SIG-M5 (cell line): ENCODE results near the gene CEACAM18.

ENCODE experiments used
- DNase-seq: peaks from one replicate; lab custom pipeline; 2025; lab: John Stamatoyannopoulos, UW

CEACAM18 gene

DNA sequence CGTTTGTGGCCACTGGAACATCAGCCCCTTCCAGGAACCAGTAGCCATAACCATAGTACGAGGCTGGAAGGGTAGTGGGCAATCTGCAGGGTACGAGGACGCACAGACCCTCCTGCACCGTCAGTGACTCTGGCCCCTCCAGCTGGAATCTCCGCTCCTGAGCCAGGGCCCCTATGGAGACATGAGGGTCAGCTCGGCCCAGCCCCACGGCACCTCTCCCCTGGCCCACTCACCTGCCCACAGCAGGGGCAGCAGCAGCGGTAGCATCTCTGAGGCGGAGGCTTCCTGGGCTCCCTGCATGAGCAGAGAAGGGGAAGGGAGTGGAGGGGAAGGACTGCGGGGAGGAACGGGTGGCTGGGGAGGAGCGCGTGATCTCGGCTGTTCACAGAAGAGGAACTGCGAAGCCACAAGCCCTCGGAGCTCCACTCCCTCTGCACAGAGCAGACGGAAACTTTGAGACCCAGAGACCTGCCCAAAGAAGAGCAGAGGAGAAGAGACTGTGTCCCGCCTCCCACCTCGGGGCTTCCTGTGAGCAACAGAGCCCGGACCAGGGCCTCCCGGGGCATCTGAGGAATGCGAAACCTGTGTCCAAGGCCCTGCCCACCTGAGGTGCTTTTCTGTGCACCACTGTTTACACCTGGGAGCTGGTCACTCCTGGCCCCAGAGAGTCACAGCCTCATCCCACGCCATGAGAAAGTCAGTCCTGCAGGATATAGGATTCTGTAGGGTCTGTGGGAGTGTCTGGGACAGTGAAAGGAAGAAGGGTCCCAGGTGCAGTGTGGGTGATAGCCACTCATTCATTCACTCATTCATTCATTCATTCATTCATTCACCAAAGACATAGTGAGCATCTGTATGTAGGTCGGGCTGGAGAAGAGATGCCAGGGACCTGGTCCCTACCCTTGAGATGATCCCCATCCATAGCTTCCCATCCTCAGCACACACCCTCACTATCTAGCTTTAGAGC, 53.3 kb downstream of the CEACAM18 start, which contains the start of gene SIGLEC6:
Gene SIGLEC6 (minus strand): TSS at position 322 of the 967 bp plus-strand sequence. CDS start 22 bp downstream, at position 300.
- DNase-seq, result no peak

DNA sequence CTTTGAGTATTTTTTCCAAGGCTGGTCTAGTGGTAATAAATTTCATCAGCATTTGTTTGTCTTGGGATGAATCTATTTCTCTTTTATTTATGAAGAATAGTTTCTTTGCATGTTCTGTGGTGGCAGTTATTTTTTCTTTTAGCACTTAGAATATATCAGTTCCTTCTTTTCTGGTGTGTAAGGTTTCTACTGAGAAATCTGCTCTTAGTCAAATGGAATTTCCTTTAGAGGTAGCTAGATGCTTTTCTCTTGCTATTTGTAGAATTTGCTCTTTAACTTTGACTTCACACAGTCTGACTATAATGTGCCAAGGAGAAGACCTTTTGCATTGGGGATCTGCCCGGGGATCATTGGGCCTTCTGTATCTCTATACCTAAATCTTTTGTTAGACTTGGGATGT, 57.2 kb downstream of the CEACAM18 start:
- DNase-seq, result no peak

DNA sequence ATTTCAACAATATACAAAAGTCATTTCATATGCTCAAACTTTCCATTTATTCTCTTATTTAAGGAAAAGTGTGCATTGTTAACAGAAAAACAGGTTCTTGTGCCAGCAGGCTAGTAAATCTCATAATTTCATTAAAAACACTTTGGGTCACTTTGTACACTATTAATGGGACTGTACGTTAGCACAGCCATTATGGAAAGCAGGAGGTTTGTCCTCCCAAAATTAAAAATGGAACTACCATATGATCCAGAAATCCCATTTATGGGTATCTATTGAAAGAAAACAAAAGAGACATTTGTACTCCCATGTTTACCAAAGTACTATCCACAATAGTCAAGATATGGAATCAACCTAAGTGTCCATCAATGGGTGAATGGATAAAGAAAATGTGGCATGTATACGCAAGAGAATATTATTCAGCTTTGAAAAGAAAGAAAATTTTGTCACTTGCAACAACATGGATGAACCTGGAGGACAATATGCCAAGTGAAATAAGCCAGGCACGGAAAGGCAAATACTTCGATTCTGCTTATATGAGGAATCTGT, 61.6 kb downstream of the CEACAM18 start:
- no peak for DNase-seq
